Fibroblast of gingiva (primary cell): ENCODE measurements around the gene DCST2.
"Not testable (repeated sequence)": the region's sequence is repeated elsewhere in the genome, so short reads cannot be mapped to it uniquely, and the experiment has no call there.

Experiments used
- DNase-seq: peaks from one replicate; pipeline ENCODE4 v3.0.0-alpha.2; 2011; ENCODE audit warnings: low read depth

DCST2 gene

GRCh38 chr1:154998818-154999570 is 34.6 kb downstream of the DCST2 start:
- peak; percentile 62 for DNase-seq

DNA sequence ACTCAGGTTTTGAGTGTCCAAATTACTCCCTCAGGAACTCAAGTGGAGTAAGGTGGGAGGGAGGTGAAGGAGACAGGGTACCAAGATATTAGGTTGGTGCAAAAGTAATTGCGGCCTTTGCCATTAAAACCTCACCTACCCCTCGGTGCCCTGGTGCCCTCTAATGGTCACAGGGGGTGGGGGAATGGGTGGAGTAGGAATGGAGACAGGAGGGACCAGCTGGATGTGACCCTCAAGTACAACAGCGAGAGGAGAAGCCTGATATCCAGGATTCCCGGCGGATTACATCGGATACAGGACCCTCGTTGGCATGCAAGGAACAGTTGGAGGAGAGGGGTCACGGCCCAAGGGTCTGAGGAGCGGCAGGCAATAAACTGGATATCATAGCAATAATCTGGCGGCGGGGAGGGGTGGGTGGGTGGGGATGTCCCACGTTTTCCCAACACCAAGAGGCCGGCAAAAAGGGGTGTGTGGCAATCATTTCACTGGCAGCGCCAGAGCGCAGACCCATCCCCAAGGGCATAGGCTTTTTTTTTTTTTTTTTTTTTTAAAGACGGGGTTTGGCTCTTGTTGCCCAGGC is 35.3 kb downstream of the DCST2 start:
- DNase-seq, result no peak

GRCh38 chr1:154996966-154997701 is 36.4 kb downstream of the DCST2 start:
- no peak for DNase-seq

DNA sequence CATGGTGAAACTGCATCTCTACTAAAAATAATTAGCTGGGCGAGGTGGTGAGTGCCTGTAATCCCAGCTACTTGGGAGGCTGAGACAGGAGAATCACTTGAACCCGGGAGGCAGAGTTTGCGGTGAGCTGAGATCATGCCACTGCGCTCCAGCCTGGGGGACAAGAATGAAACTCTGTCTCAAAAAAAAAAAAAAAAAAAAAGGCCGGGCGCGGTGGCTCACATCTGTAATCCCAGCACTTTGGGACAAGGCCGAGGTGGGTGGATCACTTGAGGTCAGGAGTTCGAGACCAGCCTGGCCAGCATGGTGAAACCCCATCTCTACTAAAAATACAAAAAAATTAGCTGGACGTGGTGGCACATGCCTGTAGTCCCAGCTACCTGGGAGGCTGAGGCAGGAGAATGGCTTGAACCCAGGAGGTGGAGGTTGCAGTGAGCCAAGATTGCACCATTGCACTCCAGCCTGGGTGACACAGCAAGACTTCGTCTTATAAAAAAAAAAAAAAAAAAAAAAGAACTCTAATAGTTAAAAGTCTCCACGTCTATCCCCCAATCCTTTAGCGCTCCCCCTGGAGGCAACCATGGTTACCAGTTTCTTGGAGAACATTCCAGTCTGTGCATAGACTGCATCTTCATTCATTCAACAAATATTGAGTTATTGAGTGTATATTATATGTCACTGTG is 38.1 kb downstream of the DCST2 start:
- DNase-seq, result peak; percentile 81

DNA sequence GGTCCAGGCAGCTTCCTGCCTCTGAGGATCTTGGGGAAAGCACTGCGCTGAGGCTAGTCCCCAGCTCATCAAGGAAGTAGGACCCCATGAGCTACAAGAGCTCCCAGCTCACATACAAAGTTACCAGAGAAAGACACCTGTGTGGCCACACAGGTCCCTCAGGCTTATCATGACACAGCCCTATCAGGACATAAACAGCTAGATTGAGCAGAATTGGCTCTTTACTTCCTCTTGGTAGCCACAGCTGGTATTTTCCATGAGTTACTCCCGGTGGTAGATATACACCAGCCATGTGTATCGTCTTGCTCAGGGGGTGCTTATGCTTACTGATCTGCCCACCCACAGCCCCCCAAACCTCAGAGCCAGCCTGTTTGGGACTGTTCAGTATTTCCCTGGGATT is 39.0 kb downstream of the DCST2 start:
- no peak for DNase-seq

- no peak for DNase-seq
Measured at GRCh38 chr1:154994269-154994587, 39.4 kb downstream of the DCST2 start.

- no peak for DNase-seq
Measured at GRCh38 chr1:154993572-154994268, 39.9 kb downstream of the DCST2 start, which contains the start of gene LENEP. Gene LENEP, plus strand, starts transcription at chr1:154993586. Its CDS starts 22 bp downstream, at chr1:154993608.

DNA sequence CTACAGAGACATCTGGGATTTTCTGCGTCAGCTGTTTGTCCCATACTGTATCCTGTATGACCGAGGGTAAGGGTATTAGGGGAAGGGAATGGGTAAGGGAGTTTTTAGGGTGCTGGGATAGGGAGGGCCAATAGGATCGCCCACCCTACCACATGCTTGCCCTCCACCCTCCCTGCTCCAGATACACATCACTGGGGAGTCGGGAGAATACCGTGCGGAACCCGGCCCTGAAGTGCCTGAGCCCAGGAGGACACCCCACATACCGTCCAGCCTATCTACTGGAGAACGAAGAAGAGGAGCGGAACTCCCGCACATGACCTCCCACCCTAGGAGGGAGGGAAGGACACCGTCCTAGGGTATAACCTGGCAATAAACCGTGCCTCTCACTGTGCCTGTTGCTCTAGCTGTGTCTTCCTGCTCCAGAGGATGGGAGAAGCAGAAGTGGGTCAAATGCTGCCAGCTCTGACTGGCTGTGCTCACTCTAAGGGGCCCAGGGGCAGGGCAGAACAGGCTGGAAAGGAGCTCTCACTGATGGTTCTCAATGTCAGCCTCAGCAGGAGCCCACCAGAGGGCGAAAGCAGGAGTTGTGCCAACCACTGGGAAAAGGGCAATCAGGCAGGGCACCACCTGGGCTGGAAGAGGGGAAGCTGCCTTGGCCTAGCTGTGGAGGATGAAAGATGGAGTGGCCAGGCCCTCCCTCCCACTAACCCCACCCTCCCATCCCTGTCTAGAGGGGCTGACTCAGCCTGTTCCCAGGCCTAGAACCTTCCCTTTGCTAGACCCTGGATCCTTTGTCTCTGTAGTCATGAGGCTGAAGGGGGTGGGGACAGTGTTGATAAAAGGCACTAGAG is 40.6 kb downstream of the DCST2 start:
- DNase-seq, result no peak

GRCh38 chr1:154990276-154990675 is 43.3 kb downstream of the DCST2 start:
- DNase-seq, result no peak

DNA sequence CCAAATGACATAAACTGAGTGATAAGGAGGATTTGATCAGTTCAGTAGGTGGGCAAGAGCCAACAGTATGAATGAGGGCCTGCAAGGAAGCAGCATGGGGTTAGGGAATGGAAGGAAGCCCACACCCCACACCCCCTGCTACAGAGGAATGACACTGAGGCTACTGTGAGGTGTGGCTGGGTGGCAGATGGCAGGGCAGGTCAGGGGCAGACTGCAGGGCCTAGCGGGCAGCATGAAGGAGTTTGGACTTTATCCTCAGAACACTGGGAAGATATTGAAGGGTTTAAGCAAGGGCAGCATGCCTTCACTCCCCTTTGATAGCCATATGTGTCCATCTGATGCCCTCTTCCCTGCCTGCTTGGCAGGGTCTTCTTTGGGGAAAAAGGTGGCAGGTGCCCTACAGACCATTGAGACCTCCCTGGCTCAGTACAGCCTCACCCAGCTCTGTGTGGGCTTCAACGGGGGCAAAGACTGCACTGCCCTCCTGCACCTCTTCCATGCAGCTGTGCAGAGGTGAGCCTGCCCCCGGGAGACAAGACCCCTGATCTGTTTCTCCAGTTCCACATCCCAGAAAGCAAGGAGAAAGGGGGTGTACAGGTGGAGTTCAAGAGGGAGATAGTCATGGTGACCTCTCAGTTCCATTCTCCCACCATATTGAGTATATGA is 44.3 kb downstream of the DCST2 start:
- no peak for DNase-seq

GRCh38 chr1:154988058-154988954 is 45.3 kb downstream of the DCST2 start:
- DNase-seq, result no peak

GRCh38 chr1:154987326-154987725 is 46.3 kb downstream of the DCST2 start:
- peak; percentile 60 for DNase-seq

DNA sequence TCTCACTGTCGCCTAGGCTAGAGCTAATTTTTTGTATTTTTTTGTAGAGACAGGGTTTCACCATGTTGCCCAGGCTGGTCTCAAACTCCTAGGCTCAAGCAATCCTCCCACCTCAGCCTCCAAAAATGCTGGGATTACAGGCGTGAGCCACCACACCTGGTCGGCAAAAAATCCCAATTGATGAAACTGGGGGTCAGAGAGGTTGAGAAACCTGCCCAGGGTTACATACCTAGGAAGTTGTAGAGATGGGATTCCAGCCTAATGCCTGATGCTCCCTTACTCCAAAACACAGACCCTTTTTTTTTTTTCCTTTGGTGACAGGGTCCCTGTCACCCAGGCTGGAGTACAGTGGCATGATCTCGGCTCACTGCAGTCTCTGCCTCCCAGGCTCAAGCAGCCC is 46.8 kb downstream of the DCST2 start:
- DNase-seq, result not testable (repeated sequence)

DNA sequence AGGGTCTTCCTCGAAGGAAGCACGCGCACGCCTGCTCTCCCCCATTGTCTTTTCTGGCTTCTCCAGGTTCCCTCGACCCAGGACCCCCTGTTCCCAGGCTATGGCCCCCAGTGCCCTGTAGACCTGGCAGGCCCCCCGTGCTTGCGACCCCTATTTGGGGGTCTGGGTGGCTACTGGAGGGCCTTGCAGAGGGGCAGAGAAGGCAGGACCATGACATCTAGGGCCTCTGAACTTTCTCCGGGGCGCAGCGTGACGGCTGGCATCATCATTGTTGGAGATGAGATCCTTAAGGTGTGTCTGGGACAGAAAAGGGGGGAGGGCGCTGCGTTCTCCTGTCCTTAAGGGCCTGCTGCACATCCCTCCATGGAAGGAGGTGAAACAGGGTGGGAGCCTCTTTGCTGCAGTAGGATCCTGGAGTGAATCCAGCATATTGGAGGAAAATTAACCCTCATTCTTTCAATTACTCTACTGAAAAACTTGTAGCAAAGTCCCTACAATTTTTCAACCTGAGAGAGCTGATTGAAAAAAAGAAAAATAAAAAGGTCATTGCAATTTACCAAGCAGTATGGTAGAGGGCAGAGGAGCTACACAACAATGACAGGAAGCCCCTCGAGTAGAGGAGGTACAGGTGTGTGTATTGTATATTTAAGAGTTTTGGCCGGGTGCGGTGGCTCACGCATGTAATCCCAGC is 49.7 kb downstream of the DCST2 start:
- no peak for DNase-seq

DNA sequence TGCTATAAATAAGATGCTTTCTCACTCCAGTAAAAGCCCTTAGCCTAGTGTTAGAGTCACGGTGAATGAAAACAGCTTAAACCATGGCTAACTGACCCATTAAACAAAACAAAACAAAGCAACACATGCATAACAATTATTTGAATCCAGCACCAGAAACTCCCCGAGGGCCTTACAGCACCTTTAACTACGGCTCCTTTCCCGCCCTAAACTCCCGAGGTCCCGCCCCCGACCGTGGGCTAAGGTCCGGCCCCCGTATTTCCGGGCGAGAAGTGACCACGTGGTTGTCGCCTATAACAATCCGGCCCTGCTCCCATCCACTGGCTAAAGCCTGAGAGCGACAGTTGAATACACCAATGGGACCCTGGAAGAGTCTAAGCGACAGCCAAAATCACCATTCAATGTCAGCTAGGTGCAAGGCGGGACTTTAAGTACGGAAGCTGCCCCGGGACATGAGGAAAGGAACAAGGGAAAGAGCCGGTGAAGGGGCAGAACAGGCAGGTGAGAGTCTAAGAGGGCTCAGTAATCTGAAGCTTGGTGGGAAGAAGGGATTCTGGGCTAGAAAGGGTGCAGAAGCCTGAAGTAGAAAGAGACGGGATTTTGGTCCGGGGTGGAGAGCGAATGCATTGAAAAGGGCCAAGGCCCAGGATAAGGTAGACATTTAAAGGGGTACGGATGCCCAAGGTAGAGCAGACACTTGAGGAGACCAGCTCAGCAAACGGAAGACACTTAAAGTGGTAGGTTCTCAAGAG is 50.5 kb downstream of the DCST2 start, which contains the start of gene FLAD1:
FLAD1 (plus strand) TSS at position 448 of the 752 bp plus-strand sequence. CDS start 351 bp downstream, outside the sequence.
- peak; percentile 100 for DNase-seq

DNA sequence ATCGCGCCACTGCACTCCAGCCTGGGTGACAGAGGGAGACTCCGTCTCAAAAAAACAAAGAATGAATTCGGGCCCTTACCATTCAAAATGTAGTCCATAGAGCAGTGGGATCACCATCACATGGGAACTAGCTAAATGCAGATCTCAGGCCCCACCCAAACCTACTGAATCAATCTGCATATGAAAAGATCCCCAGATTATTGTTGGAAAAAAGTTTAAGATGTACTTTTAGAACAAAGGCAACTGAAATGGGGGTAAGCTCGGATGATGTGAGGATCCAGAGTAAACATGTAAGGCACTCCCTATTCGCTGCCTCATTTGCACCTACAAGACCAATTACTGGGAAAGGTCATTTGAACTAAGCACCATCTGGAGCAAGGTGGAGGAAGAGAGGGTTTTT is 51.2 kb downstream of the DCST2 start:
- no peak for DNase-seq

DNA sequence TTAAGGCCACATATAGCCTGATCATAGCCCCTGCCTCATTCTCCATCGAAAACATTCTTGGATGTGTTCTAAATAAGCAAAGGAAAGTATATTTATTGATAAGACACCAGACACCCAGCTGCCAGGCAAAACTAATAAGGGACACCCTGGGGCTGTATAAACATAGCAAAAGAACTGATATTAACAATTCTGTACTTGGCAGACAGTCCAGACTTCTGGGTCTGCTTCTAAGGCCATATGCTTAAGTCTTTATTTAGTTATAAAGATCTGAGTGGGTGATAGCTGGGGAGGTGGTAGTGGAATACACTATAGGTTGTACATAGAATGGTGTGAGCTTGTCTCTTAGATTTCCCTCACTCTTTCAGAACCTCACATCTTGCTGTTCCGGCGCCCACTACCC is 55.2 kb downstream of the DCST2 start:
- no peak for DNase-seq

- not testable (repeated sequence) for DNase-seq
Measured at GRCh38 chr1:154977762-154978161, 55.8 kb downstream of the DCST2 start.
